HepG2 (cell line): Measurements from ENCODE around the gene NOL4L. TPM values are rescaled to one million over a fixed set of nuclear protein-coding genes. Genes with fewer than 3 reads are reported as not detected.

ENCODE experiments used
- BHLHE40 ChIP-seq: IDR thresholded peaks from 2 replicates; pipeline ENCODE4 v1.6.1; 2011; ENCODE audit warnings: low read length, improper control_type of control experiment
- MXI1 ChIP-seq: IDR thresholded peaks from 3 replicates; pipeline ENCODE4 v1.6.1; 2012; ENCODE audit warnings: low read depth, low read length, inconsistent platforms, borderline replicate concordance
- NAIF1 ChIP-seq: sonication (generic); formaldehyde crosslinking; IDR thresholded peaks from 2 replicates; pipeline ENCODE4 v1.5.0; 2020; ENCODE audit warnings: mild to moderate bottlenecking, missing genetic modification reagents, borderline replicate concordance
- NFYB ChIP-seq: sonication (generic); formaldehyde crosslinking; IDR thresholded peaks from 2 replicates; pipeline ENCODE4 v1.4.0; 2020; ENCODE audit warnings: missing genetic modification reagents
- NR2F6 ChIP-seq, 2 experiments: IDR thresholded peaks; 2 replicates each; pipeline ENCODE4 v1.6.1; 2016; ENCODE audit warnings: antibody characterized with exemption in 1 of 2, mild to moderate bottlenecking in 1 of 2
- NR3C1 ChIP-seq: sonication (generic); formaldehyde crosslinking; IDR thresholded peaks from 2 replicates; pipeline ENCODE4 v1.4.0; 2020; ENCODE audit warnings: missing genetic modification reagents
- PLRG1 ChIP-seq: fragments of 450-650 bp; conservative IDR thresholded peaks from 2 replicates; pipeline ENCODE4 v1.6.1; 2016
- POLR2G ChIP-seq: fragments of 200-400 bp; formaldehyde crosslinking; IDR thresholded peaks from 2 replicates; pipeline ENCODE4 v1.6.1; 2018; ENCODE audit warnings: mild to moderate bottlenecking, low read depth, low read length, moderate library complexity
- RELA ChIP-seq: sonication (generic); formaldehyde crosslinking; IDR thresholded peaks from 2 replicates; pipeline ENCODE4 v1.4.0; 2020; ENCODE audit warnings: missing genetic modification reagents
- SIX1 ChIP-seq: sonication (generic); formaldehyde crosslinking; IDR thresholded peaks from 2 replicates; pipeline ENCODE4 v1.4.0; 2020; ENCODE audit warnings: missing genetic modification reagents, borderline replicate concordance
- SOX6 ChIP-seq, 2 experiments: fragments of 450-650 bp in 1 of 2; sonication (generic) in 1 of 2; formaldehyde crosslinking in 1 of 2; IDR thresholded peaks; 2 replicates each; pipeline versions ENCODE4 v1.4.0 to v1.6.1; 2017 to 2020; ENCODE audit warnings: antibody characterized with exemption in 1 of 2, mild to moderate bottlenecking in 1 of 2, missing genetic modification reagents in 1 of 2
- SP5 ChIP-seq: IDR thresholded peaks from 2 replicates; pipeline ENCODE4 v1.6.1; 2016; ENCODE audit warnings: low read depth, borderline replicate concordance
- ZNF20 ChIP-seq: sonication (generic); formaldehyde crosslinking; IDR thresholded peaks from 2 replicates; pipeline ENCODE4 v1.4.0; 2020; ENCODE audit warnings: mild to moderate bottlenecking, moderate library complexity, missing genetic modification reagents
- ZNF292 ChIP-seq: sonication (generic); formaldehyde crosslinking; IDR thresholded peaks from 2 replicates; pipeline ENCODE4 v1.8.1; 2022; ENCODE audit warnings: mild to moderate bottlenecking, low read depth, missing genetic modification reagents, borderline replicate concordance
- ZNF329 ChIP-seq: sonication (generic); formaldehyde crosslinking; IDR thresholded peaks from 2 replicates; pipeline ENCODE4 v1.9.0; 2021; ENCODE audit warnings: low read depth, mild to moderate bottlenecking, missing genetic modification reagents
- ZNF878 ChIP-seq: sonication (generic); formaldehyde crosslinking; IDR thresholded peaks from 2 replicates; pipeline ENCODE4 v1.8.1; 2023; ENCODE audit warnings: mild to moderate bottlenecking, missing genetic modification reagents, moderate library complexity
- polyA plus RNA-seq, 8 experiments: library from polyadenylated mRNA; depleted of rRNA in 3 of 8; stranded (reverse) in 7 of 8; unstranded in 1 of 8; fragments of >200 nt; fragmentation: Illumina TruSeq in 4 of 8; extraction: Trizol in 4 of 8; gene quantifications; 2 replicates each; pipeline versions ENCODE4 v1.2.1 to v1.2.3, GENCODE V29; 2011 to 2016; ENCODE audit warnings: low read depth in 4 of 8, missing spikeins in 1 of 8, mixed read lengths in 1 of 8; ENCODE audit not compliant: insufficient read depth in 1 of 8
- total RNA-seq, 5 experiments: library from RNA; depleted of rRNA; stranded (reverse); fragments of >200 nt; fragmentation: Illumina TruSeq; extraction: Trizol; gene quantifications; 2 replicates each; pipeline ENCODE4 v1.2.3, GENCODE V29; 2016; ENCODE audit warnings: low read depth in 1 of 5
- TF ChIP-seq, protein P1 (sequence below): IDR thresholded peaks from 2 replicates; pipeline ENCODE4 v1.6.1; 2016; ENCODE audit warnings: mild to moderate bottlenecking, missing biosample characterization, missing genetic modification reagents
- TF ChIP-seq, protein P2 (sequence below): sonication (generic); formaldehyde crosslinking; IDR thresholded peaks from 2 replicates; pipeline ENCODE4 v1.9.0; 2021; ENCODE audit warnings: missing genetic modification reagents, mild to moderate bottlenecking, borderline replicate concordance
- TF ChIP-seq, protein P3 (sequence below): sonication (generic); formaldehyde crosslinking; IDR thresholded peaks from 2 replicates; pipeline ENCODE4; 2020; ENCODE audit warnings: missing genetic modification reagents, mild to moderate bottlenecking, borderline replicate concordance
- TF ChIP-seq, protein P4 (sequence below): sonication (generic); formaldehyde crosslinking; IDR thresholded peaks from 2 replicates; pipeline ENCODE4 v1.4.0; 2020; ENCODE audit warnings: mild to moderate bottlenecking, low read depth, missing genetic modification reagents

NOL4L gene
- total and polyA plus RNA-seq, 2 of the 13 experiments (the other 11 are each of a cell fraction or from before 2014, with no cell fraction given) = 16.6 to 35.4 TPM

DNA sequence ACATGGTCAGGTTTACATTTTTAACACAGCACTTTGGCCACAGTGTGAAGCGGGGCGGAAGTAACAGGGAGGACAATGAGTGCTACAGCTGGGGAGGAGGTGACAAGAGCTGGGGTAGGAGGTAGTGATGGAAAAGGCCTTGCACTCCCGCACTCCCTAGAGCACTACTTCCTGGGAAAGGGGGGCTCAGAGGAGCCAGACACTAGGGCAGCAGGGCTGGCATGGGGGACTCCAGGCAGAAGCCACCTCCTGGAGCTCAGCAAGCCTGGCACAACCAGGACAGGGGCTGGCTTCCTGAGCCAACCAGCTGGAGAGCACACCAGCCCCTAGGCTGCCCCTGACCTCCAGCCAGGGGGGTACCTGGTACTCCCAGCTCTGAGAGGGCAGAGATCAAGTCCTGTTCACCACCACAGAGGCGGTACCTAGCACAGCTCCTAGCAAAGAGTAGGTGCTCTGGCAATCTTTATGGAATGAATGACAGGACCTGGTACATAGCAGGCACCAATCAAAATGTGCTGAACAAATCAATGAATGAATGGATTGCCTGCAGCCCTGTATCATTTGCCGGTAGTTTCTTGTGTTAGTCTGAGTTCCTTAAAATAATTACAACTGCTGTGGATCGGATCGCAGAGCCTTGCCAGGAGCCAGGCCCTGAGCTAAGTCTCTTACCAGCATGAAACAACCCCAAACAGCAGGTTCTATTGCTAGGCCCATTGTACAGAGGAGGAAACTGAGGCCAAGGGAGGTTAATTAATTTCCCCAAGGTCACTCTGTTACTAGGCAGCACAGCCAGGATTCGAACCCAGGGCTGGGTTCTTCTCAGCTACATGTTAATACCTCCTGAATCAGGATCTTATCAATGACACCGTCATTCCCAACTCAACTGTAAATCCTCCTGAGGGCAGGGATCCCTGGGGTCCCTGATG lies 15.5 kb downstream of the NOL4L start (continued):
- TF ChIP-seq NAIF1 (no peak), RELA (CRISPR knock-in tag) (no peak), NR2F6 (IDR thresholded peaks at IDR 0.05) (peak; percentile 78), NR2F6 (CRISPR knock-in tag; IDR thresholded peaks at IDR 0.05) (peak; percentile 76), NR3C1 (CRISPR knock-in tag) (no peak), ZNF292 (CRISPR knock-in tag) (no peak), ZNF20 (CRISPR knock-in tag) (no peak), POLR2G (no peak), SIX1 (no peak), NFYB (CRISPR knock-in tag) (peak; percentile 64), MXI1 (no peak), SP5 (no peak), SOX6 (IDR thresholded peaks at IDR 0.05) (no peak), SOX6 (CRISPR knock-in tag; IDR thresholded peaks at IDR 0.05) (peak; percentile 49), ZNF329 (no peak), BHLHE40 (no peak), PLRG1 (no peak), ZNF878 (CRISPR knock-in tag) (no peak)
- TF ChIP-seq, protein P1, sequence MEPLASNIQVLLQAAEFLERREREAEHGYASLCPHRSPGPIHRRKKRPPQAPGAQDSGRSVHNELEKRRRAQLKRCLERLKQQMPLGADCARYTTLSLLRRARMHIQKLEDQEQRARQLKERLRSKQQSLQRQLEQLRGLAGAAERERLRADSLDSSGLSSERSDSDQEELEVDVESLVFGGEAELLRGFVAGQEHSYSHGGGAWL = no peak
- TF ChIP-seq, protein P2, sequence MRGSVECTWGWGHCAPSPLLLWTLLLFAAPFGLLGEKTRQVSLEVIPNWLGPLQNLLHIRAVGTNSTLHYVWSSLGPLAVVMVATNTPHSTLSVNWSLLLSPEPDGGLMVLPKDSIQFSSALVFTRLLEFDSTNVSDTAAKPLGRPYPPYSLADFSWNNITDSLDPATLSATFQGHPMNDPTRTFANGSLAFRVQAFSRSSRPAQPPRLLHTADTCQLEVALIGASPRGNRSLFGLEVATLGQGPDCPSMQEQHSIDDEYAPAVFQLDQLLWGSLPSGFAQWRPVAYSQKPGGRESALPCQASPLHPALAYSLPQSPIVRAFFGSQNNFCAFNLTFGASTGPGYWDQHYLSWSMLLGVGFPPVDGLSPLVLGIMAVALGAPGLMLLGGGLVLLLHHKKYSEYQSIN (CRISPR knock-in tag) = no peak
- TF ChIP-seq, protein P3, sequence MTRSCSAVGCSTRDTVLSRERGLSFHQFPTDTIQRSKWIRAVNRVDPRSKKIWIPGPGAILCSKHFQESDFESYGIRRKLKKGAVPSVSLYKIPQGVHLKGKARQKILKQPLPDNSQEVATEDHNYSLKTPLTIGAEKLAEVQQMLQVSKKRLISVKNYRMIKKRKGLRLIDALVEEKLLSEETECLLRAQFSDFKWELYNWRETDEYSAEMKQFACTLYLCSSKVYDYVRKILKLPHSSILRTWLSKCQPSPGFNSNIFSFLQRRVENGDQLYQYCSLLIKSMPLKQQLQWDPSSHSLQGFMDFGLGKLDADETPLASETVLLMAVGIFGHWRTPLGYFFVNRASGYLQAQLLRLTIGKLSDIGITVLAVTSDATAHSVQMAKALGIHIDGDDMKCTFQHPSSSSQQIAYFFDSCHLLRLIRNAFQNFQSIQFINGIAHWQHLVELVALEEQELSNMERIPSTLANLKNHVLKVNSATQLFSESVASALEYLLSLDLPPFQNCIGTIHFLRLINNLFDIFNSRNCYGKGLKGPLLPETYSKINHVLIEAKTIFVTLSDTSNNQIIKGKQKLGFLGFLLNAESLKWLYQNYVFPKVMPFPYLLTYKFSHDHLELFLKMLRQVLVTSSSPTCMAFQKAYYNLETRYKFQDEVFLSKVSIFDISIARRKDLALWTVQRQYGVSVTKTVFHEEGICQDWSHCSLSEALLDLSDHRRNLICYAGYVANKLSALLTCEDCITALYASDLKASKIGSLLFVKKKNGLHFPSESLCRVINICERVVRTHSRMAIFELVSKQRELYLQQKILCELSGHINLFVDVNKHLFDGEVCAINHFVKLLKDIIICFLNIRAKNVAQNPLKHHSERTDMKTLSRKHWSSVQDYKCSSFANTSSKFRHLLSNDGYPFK (CRISPR knock-in tag) = no peak
- TF ChIP-seq, protein P4, sequence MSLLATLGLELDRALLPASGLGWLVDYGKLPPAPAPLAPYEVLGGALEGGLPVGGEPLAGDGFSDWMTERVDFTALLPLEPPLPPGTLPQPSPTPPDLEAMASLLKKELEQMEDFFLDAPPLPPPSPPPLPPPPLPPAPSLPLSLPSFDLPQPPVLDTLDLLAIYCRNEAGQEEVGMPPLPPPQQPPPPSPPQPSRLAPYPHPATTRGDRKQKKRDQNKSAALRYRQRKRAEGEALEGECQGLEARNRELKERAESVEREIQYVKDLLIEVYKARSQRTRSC (CRISPR knock-in tag) = no peak
